Activated CD4-positive, alpha-beta T cell treated with anti-CD3 and anti-CD28 coated beads, Interleukin-2, amount 50 U/mL, for 24 hours (primary cell): Measurements from ENCODE around the gene HLX.

Experiments used
- DNase-seq, 2 donors: peaks; one replicate each; pipeline ENCODE4 v3.0.0-alpha.2; 2020; ENCODE audit warnings: low read depth in 1 of 2, low spot score in 1 of 2

HLX gene

DNA sequence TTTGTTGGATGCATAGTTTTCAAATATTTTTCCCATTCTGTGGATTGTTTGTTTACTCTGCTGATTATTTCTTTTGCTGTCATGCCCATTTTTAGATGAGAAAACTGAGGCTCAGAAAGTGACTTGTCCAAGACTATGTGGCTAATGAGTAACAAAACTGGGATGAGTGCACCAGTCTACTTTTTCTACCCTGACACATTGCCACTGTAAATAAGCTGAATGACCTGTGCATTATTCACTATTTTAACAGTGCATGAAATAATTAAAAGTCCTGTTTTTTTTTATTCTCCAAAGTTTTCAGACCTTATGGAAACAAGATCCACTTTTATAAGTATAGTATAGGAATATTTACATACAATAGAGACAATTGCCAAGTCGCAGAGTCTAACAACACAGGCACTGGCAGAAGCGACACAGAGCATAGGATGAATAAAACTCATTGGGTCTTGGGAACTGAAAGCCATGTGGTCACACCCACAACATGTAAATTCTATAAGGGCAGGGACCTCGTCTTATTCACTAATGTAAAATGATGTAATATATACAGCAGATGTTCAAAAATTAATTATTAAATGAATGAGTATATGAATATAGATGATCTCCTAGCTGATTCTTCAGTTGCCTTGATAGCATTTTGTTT, 45.2 kb downstream of the HLX start:
- DNase-seq = no peak

DNA sequence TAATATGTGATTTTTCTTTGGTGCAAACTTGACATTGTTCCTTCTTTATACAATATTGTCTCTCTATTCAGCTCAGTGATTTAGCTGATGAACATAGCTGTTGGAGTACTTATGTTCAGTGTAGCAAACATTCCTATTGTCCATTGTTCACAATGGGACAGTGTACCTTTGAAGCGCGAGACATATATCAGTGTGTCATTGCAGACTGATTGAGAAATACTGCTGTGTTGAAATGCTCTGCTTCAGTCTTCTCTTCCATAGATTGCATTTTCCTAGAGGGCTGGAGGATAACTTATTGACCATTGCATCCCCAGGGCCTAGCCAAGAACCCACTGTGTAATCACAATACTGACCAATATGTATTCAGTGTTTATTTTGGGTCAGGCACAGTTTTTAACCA, 46.5 kb downstream of the HLX start:
- DNase-seq = no peak

DNA sequence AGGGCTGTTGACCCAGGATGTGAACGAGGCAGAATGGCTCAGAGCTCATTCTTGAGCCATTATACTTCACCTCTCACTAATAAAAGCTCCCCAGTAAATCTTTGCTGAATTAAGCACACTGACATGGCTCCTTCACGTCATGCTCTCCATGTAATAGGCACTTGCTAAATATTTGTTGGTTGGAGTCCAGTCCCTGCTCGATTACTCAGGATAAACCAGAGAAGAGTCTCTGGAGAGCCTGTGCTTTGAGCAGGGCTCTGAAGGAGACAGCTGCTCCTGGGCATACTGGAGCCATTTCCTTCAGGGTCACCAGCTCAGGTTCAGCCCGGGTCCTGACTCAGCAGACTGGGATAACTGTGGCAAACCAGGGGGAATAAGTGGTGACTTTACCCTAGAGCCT, 46.9 kb downstream of the HLX start:
- DNase-seq = no peak

DNA sequence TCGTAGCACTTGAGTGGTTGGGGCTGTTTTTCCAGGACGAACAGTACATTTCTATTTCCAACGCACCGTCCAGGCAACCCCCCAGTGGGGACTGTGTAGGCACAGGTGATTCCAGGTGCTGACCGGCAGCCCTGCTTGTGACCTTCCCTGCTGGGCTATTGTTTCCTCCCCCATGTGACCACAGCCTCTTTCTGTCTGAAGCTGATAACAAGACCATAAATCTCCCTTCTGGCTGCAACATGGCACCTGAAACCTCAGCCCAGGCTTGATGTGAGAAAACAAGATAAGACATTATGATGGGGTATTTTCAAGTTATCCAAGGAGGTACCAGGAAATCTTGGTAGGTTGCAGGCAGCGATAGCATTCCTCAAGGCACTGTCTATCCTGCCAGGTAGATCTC, 48.2 kb downstream of the HLX start:
- no peak for DNase-seq

DNA sequence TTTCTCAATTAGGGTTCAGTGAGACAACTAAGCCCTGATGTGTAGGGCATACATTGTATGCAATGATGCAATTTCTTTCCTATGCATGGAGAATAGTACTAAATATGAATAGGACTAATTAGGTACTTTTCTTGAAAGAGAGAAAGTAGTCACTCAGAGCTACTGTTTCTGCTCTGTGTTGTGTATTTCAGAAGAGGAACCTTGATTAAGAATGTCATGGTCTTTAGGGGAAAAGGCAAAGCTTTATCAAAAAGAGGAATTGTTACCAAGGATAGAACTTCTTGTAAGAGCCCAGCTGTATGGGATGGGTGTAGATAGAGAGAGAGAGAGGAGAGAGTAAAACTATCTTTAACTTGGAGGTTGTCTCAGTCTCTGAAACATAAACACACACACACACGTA, 49.1 kb downstream of the HLX start:
- no peak for DNase-seq

DNA sequence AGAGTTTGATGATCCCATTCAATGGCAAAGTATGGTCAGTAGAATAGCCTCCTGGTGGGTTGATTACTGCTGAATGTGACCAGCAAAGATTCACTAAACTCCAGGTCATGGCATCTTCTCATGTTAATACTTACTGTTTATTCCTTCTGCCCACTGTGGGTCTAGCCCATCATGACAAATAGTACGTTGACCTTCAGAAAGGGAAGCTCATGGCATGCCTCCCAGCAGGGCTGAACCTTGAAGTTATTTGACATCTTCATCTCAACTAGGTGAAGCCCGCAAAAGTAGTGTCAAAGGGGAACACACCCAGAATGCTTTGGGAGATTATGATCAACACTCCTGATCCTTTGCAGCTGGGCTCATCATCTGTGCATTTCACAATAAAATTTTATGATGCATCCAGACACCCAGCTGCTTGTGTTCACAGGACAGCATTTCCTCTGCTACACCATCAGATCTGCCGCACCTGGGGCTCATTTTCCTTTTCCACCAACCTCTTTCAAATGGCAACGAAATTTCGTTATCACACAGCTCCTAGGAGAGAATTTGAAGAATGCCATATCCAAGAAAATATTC, 49.6 kb downstream of the HLX start:
- DNase-seq = no peak

DNA sequence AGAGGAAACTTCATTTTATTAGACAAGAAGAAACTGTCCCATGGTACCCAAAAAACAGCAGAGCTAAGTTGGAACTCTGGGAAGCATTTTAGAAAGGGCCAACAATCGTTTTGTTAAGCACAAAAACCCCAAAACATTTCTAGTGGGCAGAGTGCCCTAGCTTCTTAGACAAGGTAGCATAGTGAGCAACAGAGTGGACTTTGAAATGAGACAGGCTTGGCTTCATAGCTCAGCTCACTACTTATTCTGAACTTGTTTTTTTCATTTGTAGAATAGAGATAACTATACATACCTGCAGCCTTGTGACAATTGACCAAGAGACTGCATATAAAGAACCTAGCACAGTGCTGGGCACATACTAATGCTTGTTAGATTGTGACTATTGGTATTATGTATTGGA, 50.1 kb downstream of the HLX start:
- no peak for DNase-seq
